Measurements from ENCODE around the gene SESTD1. TPM values are rescaled to one million over a fixed set of nuclear protein-coding genes. Genes with fewer than 3 reads are reported as not detected.
"Not testable (repeated sequence)": the region's sequence is repeated elsewhere in the genome, so short reads cannot be mapped to it uniquely, and the experiment has no call there.

SESTD1 gene
- total RNA-seq, 1 experiment from 2014 or later: 26.9 TPM

GRCh38 chr2:179247318-179248023, 17.2 kb downstream of the SESTD1 start:
- TF ChIP-seq, protein P1, sequence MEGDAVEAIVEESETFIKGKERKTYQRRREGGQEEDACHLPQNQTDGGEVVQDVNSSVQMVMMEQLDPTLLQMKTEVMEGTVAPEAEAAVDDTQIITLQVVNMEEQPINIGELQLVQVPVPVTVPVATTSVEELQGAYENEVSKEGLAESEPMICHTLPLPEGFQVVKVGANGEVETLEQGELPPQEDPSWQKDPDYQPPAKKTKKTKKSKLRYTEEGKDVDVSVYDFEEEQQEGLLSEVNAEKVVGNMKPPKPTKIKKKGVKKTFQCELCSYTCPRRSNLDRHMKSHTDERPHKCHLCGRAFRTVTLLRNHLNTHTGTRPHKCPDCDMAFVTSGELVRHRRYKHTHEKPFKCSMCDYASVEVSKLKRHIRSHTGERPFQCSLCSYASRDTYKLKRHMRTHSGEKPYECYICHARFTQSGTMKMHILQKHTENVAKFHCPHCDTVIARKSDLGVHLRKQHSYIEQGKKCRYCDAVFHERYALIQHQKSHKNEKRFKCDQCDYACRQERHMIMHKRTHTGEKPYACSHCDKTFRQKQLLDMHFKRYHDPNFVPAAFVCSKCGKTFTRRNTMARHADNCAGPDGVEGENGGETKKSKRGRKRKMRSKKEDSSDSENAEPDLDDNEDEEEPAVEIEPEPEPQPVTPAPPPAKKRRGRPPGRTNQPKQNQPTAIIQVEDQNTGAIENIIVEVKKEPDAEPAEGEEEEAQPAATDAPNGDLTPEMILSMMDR (conservative IDR thresholded peaks at IDR 0.05; ENCODE audit: low read depth, low read length): no peak
- TF ChIP-seq EZH2 (IDR thresholded peaks at IDR 0.05; ENCODE audit: borderline replicate concordance, low read depth, low read length, poor library complexity, severe bottlenecking): no peak
- Histone ChIP-seq H3K4me1 (ENCODE audit: insufficient read depth, low read length, poor library complexity, severe bottlenecking) (no peaks in the 10 kb centered on the region), H3K4me3 (ENCODE audit: low read depth, low read length, poor library complexity, severe bottlenecking) (no peak overlapping the region), H3K27me3 (replicated peaks; ENCODE audit: insufficient read depth, low read depth, low read length, poor library complexity) (no peaks in the 10 kb centered on the region), H3K36me3 (ENCODE audit: insufficient read depth, low read length, poor library complexity, severe bottlenecking) (no peaks in the 10 kb centered on the region), H3K27ac (ENCODE audit: low read depth, low read length, poor library complexity, severe bottlenecking) (no peak overlapping the region), H3K9me3 (ENCODE audit: low read depth, low read length, poor library complexity, severe bottlenecking) (no peaks in the 10 kb centered on the region)
- POLR2A ChIA-PET (ENCODE audit: low non-redundant PET): no interaction called here
- intact Hi-C loops (cut with micrococcal nuclease; ENCODE audit: unreplicated experiment): no loop called here
- CTCF ChIA-PET: no interaction called here
- BruUV-seq (replicated peaks): no TSS peak
- DNase-seq (ENCODE audit: low spot score): no peak

GRCh38 chr2:179245843-179246242, 18.8 kb downstream of the SESTD1 start:
- H3K4me3 ChIP-seq (ENCODE audit: low read depth, low read length, poor library complexity, severe bottlenecking); H3K36me3 ChIP-seq (ENCODE audit: insufficient read depth, low read length, poor library complexity, severe bottlenecking); BruUV-seq (replicated peaks); H3K27me3 ChIP-seq (replicated peaks; ENCODE audit: insufficient read depth, low read depth, low read length, poor library complexity); POLR2A ChIA-PET (ENCODE audit: low non-redundant PET); H3K27ac ChIP-seq (ENCODE audit: low read depth, low read length, poor library complexity, severe bottlenecking); H3K9me3 ChIP-seq (ENCODE audit: low read depth, low read length, poor library complexity, severe bottlenecking); CTCF ChIA-PET; H3K4me1 ChIP-seq (ENCODE audit: insufficient read depth, low read length, poor library complexity, severe bottlenecking); DNase-seq (ENCODE audit: low spot score); intact Hi-C loops (cut with micrococcal nuclease; ENCODE audit: unreplicated experiment): not testable (repeated sequence)

GRCh38 chr2:179243046-179243445, 21.6 kb downstream of the SESTD1 start:
- intact Hi-C loops (cut with micrococcal nuclease; ENCODE audit: unreplicated experiment): no loop called here
- Histone ChIP-seq H3K4me1 (ENCODE audit: insufficient read depth, low read length, poor library complexity, severe bottlenecking) (no peaks in the 10 kb centered on the region), H3K27ac (ENCODE audit: low read depth, low read length, poor library complexity, severe bottlenecking) (no peak overlapping the region), H3K4me3 (ENCODE audit: low read depth, low read length, poor library complexity, severe bottlenecking) (no peak overlapping the region), H3K36me3 (ENCODE audit: insufficient read depth, low read length, poor library complexity, severe bottlenecking) (no peaks in the 10 kb centered on the region), H3K27me3 (replicated peaks; ENCODE audit: insufficient read depth, low read depth, low read length, poor library complexity) (no peaks in the 10 kb centered on the region), H3K9me3 (ENCODE audit: low read depth, low read length, poor library complexity, severe bottlenecking) (no peaks in the 10 kb centered on the region)
- no peak for TF ChIP-seq EZH2 (IDR thresholded peaks at IDR 0.05; ENCODE audit: borderline replicate concordance, low read depth, low read length, poor library complexity, severe bottlenecking)
- TF ChIP-seq, protein P1 (conservative IDR thresholded peaks at IDR 0.05; ENCODE audit: low read depth, low read length): no peak
- CTCF ChIA-PET: no interaction called here
- no TSS peak for BruUV-seq (replicated peaks)
- POLR2A ChIA-PET (ENCODE audit: low non-redundant PET): no interaction called here
- no peak for DNase-seq (ENCODE audit: low spot score)

All from A673 (cell line).